Measurements from ENCODE around the gene BANF2.

The BANF2 gene

GRCh38 chr20:17668432-17668831 is 31.3 kb upstream of the BANF2 start:
- ATAC-seq (ENCODE audit: insufficient read depth, low read depth) (no peak), DNase-seq (no peak)
- Histone ChIP-seq H3K4me2 (ENCODE audit: insufficient read depth, low read length) (no peak overlapping the region), H3K4me1 (ENCODE audit: insufficient read depth, low read length) (peaks cover 26% of the 10 kb centered on the region), H4K20me1 (ENCODE audit: insufficient read depth, low read length) (peaks cover 44% of the 10 kb centered on the region), H3K36me3 (ENCODE audit: insufficient read depth, low read length) (peaks cover 4% of the 10 kb centered on the region; the same call in 1 of the 2 replicates), H3K9ac (ENCODE audit: low read depth, low read length) (no peak overlapping the region), H3K9me3 (ENCODE audit: insufficient read depth, low read length, severe bottlenecking) (no peaks in the 10 kb centered on the region), H3K79me2 (ENCODE audit: insufficient read depth, low read length) (peaks cover 53% of the 10 kb centered on the region), H3K4me3 (ENCODE audit: low read depth in 1 of 2, low read length in 2 of 2) (no peak overlapping the region), H3K27ac (ENCODE audit: low read length) (no peak overlapping the region), H2AFZ (ENCODE audit: low read depth, low read length) (no peak overlapping the region), H3K27me3 (ENCODE audit: insufficient read depth, low read length, poor library complexity) (no peaks in the 10 kb centered on the region)
- TF ChIP-seq EZH2 (IDR thresholded peaks at IDR 0.05; ENCODE audit: borderline replicate concordance, low read depth, low read length, severe bottlenecking) (no peak), CTCF (IDR thresholded peaks at IDR 0.05; ENCODE audit: borderline replicate concordance, extremely low read depth, low read length, poor library complexity, severe bottlenecking) (no peak)

- DNase-seq, result no peak
- H3K9ac ChIP-seq (ENCODE audit: low read depth, low read length), result no peak overlapping the region
These were observed 30.3 kb upstream of the BANF2 start for GRCh38 chr20:17669306-17669931.

GRCh38 chr20:17671011-17671410 is 28.8 kb upstream of the BANF2 start:
- Histone ChIP-seq H3K4me1 (ENCODE audit: insufficient read depth, low read length) (peaks cover 6% of the 10 kb centered on the region), H3K4me3 (ENCODE audit: low read depth in 1 of 2, low read length in 2 of 2) (no peak overlapping the region), H3K36me3 (ENCODE audit: insufficient read depth, low read length) (peaks cover 4% of the 10 kb centered on the region; the same call in 1 of the 2 replicates), H3K9me3 (ENCODE audit: insufficient read depth, low read length, severe bottlenecking) (no peaks in the 10 kb centered on the region), H4K20me1 (ENCODE audit: insufficient read depth, low read length) (peaks cover 53% of the 10 kb centered on the region), H3K27ac (ENCODE audit: low read length) (no peak overlapping the region), H3K27me3 (ENCODE audit: insufficient read depth, low read length, poor library complexity) (no peaks in the 10 kb centered on the region), H2AFZ (ENCODE audit: low read depth, low read length) (no peak overlapping the region), H3K4me2 (ENCODE audit: insufficient read depth, low read length) (no peak overlapping the region), H3K79me2 (ENCODE audit: insufficient read depth, low read length) (peaks cover 56% of the 10 kb centered on the region), H3K9ac (ENCODE audit: low read depth, low read length) (no peak overlapping the region)
- no peak for ATAC-seq (ENCODE audit: insufficient read depth, low read depth)
- DNase-seq, result no peak
- TF ChIP-seq CTCF (IDR thresholded peaks at IDR 0.05; ENCODE audit: borderline replicate concordance, extremely low read depth, low read length, poor library complexity, severe bottlenecking) (no peak), EZH2 (IDR thresholded peaks at IDR 0.05; ENCODE audit: borderline replicate concordance, low read depth, low read length, severe bottlenecking) (no peak)

More at GRCh38 chr20:17669306-17669931, 30.3 kb upstream of the BANF2 start:
- no peaks in the 10 kb centered on the region for H3K27me3 ChIP-seq (ENCODE audit: insufficient read depth, low read length, poor library complexity)
- ATAC-seq (ENCODE audit: insufficient read depth, low read depth), result no peak
- H3K79me2 ChIP-seq (ENCODE audit: insufficient read depth, low read length), result peaks cover 52% of the 10 kb centered on the region
- H3K4me1 ChIP-seq (ENCODE audit: insufficient read depth, low read length), result peaks cover 20% of the 10 kb centered on the region
- peaks cover 41% of the 10 kb centered on the region for H4K20me1 ChIP-seq (ENCODE audit: insufficient read depth, low read length)
- H3K4me3 ChIP-seq (ENCODE audit: low read depth in 1 of 2, low read length in 2 of 2), result no peak overlapping the region
- H2AFZ ChIP-seq (ENCODE audit: low read depth, low read length), result no peak overlapping the region
- no peaks in the 10 kb centered on the region for H3K9me3 ChIP-seq (ENCODE audit: insufficient read depth, low read length, severe bottlenecking)
- no peak overlapping the region for H3K27ac ChIP-seq (ENCODE audit: low read length)
- H3K4me2 ChIP-seq (ENCODE audit: insufficient read depth, low read length), result no peak overlapping the region
- H3K36me3 ChIP-seq (ENCODE audit: insufficient read depth, low read length), result peaks cover 4% of the 10 kb centered on the region; the same call in 1 of the 2 replicates
- no peak for TF ChIP-seq EZH2 (IDR thresholded peaks at IDR 0.05; ENCODE audit: borderline replicate concordance, low read depth, low read length, severe bottlenecking)
- no peak for TF ChIP-seq CTCF (IDR thresholded peaks at IDR 0.05; ENCODE audit: borderline replicate concordance, extremely low read depth, low read length, poor library complexity, severe bottlenecking)
